C4-2B (cell line): ENCODE measurements around the gene EDC3.
A peak's percentile ranks its signal among the peaks of the same experiment; 100 is the strongest.
"Not testable (repeated sequence)": the region's sequence is repeated elsewhere in the genome, so short reads cannot be mapped to it uniquely, and the experiment has no call there.

Experiments
- H3K27ac ChIP-seq: fragments of 450-650 bp; 2 replicates; pipeline ENCODE4 v1.5.1; 2017
- ZFX ChIP-seq: fragments of 450-650 bp; IDR thresholded peaks from 2 replicates; pipeline ENCODE4 v1.6.1; 2017
- TF ChIP-seq, protein P1 (sequence below): fragments of 450-650 bp; conservative IDR thresholded peaks from 2 replicates; pipeline ENCODE4 v1.5.1; 2017; ENCODE audit warnings: mild to moderate bottlenecking

EDC3 gene

DNA sequence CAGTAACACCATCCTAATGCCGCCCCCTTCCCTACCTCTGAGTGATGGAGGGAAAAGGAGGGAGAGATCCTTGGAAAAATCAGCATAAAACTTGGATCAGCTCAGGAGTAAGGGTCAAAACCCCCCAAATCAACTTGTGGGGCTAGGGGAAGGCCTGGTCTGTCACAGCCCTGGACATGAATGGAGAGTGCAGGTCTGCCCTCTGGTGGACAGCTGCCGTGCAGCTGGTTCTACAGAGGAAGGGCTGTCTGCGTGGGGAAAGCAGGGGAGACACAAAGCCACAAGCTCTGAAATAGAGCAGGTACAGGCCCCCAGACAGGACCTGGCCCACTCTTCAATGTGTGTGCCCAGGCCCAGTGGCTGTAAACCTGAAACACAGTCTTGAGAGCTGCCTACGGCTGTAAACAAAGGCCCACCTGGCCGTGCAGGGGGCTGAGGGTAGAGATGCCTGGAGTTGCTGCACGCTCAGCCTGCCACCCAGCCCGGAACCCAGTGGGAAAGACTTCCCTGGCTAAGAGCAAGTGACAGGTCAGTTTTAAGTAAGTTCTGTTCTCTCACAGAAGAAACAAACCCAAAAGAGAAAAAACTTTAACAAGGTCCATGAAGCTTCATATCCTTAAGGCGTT is 63.8 kb downstream of the EDC3 start:
- no peak for TF ChIP-seq ZFX
- TF ChIP-seq, protein P1, sequence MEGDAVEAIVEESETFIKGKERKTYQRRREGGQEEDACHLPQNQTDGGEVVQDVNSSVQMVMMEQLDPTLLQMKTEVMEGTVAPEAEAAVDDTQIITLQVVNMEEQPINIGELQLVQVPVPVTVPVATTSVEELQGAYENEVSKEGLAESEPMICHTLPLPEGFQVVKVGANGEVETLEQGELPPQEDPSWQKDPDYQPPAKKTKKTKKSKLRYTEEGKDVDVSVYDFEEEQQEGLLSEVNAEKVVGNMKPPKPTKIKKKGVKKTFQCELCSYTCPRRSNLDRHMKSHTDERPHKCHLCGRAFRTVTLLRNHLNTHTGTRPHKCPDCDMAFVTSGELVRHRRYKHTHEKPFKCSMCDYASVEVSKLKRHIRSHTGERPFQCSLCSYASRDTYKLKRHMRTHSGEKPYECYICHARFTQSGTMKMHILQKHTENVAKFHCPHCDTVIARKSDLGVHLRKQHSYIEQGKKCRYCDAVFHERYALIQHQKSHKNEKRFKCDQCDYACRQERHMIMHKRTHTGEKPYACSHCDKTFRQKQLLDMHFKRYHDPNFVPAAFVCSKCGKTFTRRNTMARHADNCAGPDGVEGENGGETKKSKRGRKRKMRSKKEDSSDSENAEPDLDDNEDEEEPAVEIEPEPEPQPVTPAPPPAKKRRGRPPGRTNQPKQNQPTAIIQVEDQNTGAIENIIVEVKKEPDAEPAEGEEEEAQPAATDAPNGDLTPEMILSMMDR = peak; percentile 94
- no peak overlapping the region for H3K27ac ChIP-seq

DNA sequence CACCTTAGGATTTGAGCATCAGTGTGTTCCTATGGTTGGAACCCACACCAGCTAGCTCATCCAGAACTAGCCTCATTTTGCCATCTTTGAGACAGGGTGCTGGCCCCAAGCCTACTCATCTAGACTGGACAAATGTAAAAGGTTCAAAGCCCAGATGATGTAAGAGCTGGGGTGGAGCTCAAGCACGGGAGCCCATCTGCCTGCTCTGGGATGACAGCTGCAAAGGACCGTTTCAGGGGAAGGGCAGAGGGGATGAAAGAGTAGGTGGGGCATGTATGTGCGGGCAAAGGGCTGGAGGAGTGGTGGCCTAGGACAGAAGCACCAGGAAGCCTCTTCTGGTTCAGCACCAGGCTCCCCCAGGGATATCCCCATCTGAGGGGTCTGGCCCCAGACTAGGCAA is 64.4 kb downstream of the EDC3 start:
- no peak overlapping the region for H3K27ac ChIP-seq
- no peak for TF ChIP-seq ZFX
- TF ChIP-seq, protein P1 = no peak

DNA sequence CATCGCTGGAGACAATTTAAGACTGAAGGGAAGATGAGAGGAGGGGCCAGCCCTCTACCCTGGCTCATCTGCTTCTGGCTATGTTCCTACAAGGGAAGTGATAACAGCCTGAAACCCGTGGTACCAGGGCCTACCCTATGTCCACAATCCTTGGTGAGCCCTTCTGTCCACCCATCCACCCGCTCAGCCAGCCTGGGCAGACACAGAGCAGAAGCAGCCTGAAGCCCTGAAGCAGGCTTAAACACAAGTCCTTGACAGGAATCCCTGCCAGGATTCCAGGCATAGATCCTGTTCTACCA is 64.8 kb downstream of the EDC3 start:
- no peak overlapping the region for H3K27ac ChIP-seq
- TF ChIP-seq, protein P1 = no peak
- no peak for TF ChIP-seq ZFX

DNA sequence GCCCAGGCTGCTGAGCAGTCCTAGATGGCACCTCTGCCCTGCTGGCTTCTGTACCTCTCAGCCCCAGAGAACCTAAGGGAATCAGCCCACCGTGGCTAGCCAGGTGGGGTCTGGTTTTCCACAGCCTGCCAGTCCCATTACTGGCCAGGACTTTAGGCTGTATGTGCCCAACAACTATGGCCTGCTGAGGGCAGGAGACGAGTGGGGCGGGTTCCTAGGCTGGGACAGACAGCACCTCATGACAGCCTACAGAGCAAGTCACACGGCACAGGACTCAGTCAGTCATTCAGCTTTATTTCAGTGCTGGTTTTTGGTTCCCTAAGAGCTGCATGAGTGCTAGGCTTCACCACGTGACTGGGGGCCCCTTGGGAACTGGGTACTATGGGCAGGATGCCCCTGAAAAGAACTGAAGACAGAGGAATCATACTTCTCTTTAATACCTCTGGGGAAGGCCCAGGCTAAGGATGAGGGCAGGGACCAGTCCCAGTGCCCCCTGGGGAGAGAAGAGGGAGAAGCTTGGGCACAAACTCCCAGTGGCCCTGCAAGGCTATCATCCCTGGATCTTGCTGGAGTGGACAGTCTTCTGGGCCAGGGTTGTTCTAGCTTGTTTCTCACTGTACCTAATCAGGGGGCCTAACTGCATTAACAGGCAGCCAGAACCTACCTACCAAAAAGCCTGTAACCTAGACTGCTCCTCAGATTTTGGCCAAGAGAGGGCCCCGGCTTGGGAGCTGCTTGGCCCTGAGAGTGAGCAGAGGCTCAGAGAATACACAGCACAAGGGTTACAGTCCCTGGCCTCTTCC is 65.3 kb downstream of the EDC3 start:
- no peak overlapping the region for H3K27ac ChIP-seq
- no peak for TF ChIP-seq ZFX
- TF ChIP-seq, protein P1 = no peak

DNA sequence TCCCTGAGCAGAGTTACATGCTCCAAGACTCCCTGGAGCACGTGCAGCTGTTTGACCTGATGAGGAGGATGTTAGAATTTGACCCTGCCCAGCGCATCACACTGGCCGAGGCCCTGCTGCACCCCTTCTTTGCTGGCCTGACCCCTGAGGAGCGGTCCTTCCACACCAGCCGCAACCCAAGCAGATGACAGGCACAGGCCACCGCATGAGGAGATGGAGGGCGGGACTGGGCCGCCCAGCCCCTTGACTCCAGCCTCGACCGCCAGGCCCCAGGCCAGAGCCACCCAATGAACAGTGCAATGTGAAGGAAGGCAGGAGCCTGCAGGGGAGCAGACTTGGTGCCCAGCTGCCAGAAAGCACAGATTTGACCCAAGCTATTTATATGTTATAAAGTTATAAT is 66.1 kb downstream of the EDC3 start:
- H3K27ac ChIP-seq = not testable (repeated sequence)

DNA sequence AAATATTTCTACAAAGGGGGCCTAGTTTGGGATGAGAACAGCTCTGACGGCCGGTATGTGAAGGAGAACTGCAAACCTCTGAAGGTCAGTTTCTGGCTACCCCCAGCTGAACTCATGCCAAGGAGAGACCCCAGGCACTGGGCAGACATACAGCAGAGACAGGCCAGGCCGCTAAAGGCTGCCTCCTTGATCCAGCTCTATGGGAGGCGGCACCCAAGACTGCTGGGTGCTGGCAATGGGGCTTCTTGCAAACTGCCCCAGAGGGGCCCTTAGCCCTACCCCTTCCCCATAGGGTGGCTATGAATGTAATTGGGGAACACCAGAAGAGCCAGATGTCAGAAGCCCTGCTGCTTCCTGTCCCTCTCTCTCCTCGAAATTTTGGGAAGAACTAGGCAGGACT is 66.9 kb downstream of the EDC3 start:
- H3K27ac ChIP-seq = no peak overlapping the region
- no peak for TF ChIP-seq ZFX
- TF ChIP-seq, protein P1 = no peak

DNA sequence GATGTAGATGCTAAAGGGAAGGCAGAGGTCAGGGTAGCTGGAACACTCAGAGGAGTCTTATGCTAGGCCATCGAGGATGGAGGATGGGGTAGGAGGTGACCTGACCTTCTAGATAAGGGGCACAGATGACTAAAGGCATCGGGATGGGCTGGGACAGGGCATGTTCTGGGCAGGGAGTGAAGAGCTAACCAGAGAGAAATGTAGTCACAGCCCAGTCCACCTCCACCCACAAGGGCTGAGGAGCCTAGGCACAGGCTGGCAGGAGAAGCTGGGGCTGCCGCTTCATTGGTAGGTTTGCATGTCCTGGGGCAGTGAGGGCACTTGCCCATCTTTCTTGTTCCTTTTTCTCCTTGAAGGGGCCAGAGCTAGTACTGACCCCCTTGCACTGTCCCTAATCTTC is 67.6 kb downstream of the EDC3 start:
- no peak for TF ChIP-seq ZFX
- TF ChIP-seq, protein P1 = no peak

DNA sequence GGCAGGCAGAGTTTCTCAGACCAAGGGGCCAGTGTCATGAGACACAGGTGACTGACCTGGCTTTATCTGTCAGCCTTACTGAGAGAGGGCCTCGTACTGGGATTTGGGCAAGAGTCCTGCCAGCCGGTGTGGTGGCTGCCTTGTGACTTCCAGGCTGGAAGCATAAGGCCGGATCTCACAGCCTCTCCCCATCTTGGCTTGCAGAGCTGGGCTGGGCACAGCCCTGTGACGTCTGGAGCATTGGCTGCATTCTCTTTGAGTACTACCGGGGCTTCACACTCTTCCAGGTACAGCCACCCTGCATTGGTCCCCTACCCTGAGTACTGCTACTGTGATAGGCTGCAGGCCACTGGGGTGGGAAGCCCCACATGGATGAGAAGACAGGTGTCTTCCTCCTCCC is 68.1 kb downstream of the EDC3 start:
- H3K27ac ChIP-seq = no peak overlapping the region

More for the DNA sequence above, 67.6 kb downstream of the EDC3 start:
- no peak overlapping the region for H3K27ac ChIP-seq

More for the DNA sequence above, 68.1 kb downstream of the EDC3 start:
- TF ChIP-seq, protein P1 = no peak
- no peak for TF ChIP-seq ZFX
